GM04503 (cell line): ENCODE data around the gene FOXJ1.

Source experiments
- DNase-seq: peaks from one replicate; pipeline ENCODE4 v3.0.0-alpha.2; 2012; ENCODE audit warnings: low read depth

FOXJ1 gene

DNA sequence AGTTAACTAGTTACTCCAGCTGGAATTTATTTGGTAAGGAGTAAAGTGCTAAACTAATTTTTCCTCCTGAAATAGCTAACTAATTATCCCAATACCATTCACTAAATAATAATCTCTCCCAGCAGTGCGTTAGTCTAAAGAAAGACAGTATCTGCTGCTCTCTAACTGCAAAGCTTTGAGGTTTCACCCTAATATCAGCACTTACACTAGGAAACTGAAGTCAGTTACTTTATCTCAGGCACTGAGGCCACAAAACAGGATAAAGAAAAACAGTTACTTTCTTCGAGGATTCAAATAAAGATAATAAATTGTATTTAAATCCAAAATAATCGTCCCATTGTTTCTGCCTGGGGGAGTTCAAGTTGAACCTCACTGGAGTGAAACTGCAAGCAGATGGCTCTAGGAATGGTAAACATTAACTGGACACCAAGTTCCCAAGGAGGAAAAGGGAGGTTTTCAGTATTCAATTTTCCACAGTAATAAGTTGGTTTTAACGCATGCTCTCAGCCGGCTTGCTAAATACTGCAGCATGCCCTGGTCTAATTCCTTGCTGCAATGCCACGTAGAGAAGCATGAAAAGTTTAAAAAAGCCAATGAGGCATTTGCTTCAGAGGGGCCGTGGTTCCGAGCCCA is 20.0 kb upstream of the FOXJ1 start:
- no peak for DNase-seq

DNA sequence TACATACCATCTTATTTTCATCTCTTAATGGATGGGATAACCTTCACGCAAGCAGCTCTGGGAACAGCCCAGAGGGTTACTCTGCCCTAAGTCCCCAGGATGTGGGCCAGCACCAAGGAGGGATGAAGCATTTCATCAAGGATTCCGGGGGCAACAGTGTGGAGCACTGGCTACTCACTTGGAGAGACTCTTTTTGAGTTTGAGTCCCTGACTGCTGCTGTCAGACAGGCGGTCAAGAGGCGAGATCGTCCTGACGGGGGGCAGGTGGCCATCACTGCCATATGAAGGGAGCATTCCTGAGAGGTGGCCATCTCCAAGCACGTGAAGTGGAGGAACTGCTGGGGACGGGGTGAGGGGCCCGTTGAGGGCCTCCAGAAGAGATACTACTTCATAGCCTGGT is 18.1 kb upstream of the FOXJ1 start:
- no peak for DNase-seq

DNA sequence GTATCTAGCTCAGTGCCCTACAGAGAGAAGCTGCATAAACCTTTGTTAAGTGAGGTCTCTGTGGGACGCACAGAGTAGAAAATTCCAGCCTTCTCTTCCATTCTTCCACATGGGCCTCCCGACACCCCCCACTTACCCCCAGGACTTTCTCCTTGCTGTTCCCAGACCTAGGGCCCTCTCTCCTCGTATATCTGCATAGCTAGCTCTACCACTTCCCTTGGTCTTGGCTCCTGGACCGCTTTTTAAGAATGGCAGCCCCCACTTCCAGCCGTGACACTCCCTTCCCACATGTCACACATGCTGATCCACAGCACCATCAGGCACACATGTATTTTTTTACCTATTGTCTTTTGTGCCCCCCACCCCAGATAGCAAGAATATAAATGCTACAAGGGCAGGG is 16.7 kb upstream of the FOXJ1 start:
- DNase-seq, result no peak

DNA sequence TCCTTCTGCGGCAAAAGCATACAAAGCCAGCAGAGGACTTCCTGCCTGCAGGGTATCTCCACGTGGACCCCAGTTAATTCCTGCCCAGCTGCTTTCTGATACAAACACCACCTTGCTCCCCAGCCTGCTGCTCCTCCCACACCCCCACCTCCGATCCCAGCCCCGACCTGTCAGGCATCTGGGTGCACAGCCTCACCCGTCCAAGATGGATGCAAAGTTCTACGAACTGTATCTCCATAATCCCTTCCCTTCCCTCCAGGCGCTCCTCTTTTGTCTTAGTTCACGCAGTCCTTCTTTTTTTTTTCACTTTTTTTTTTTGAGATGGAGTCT is 15.6 kb upstream of the FOXJ1 start:
- no peak for DNase-seq

DNA sequence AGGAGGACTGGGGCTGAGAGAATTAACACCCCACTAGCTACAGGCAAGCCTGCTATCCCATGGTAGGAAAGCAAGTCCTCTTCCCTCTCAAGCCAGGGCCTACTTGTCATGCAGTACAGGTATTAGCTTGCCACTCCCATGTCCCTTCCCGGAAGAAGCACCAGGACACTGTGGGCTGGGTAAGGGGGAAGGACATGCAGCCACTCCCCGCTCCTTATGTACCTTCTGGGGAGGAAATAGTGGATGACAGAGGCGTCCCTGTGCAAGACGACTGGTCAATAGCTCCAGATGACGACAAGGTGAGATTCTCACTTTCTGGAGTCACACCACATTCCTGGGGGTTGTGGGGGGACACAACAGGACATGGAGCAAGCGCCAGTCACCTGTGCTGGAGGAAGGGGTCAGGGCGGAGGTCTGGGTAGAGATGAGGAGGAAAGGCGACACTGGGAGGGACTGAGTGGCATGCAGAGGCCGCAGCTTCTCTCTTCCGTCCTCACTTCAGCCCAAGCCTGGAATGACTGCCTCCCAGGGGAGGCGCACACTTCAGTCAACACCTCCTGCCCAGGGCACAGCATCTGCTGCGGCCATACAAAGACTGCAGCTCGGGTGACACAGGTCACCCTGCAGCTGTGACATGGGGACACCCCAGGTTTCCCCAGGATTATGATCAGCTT is 15.1 kb upstream of the FOXJ1 start:
- no peak for DNase-seq

DNA sequence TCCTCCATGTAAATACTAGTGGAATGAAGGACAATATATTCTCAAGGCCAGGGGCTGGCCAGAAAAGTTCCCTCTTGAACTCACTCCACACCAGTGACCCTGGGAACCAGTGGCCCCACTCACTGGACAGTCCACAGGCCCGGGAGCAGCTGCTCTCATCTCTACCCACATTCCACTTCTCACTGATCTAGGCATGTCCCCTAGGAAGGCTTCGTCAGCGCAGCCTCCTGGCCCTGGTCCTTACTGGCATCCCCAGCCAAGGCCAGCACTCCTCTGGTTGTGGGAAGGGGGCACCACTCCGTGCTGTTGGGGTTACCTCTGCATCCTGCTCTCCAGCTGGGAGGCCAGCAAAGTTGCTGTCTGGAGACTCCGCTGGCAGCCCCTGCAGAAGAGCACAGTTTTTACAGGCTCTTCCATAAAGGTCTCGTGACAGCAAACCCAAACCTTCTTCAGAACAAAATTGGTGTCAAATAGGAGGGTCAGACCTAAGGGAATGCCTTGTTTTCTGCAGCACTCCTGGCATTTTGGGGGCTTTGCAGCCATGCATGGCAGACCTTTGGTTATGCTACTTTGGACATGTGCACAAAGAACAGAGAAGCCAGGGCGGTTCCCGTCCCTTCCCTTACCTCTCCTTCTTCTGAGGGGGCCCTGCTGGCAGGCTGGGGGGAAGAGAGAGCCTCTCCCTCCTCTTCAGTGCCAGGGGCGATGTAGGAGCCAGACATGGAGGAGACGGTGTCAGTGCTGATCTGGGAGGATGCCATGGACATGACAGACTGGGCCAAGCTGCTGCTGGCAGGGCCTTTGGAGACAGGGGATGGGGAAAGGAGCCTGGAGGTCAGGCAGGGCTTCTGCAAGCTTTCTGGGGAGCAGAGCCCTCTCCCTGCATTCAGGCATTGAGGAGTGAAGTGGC is 14.1 kb upstream of the FOXJ1 start:
- no peak for DNase-seq

DNA sequence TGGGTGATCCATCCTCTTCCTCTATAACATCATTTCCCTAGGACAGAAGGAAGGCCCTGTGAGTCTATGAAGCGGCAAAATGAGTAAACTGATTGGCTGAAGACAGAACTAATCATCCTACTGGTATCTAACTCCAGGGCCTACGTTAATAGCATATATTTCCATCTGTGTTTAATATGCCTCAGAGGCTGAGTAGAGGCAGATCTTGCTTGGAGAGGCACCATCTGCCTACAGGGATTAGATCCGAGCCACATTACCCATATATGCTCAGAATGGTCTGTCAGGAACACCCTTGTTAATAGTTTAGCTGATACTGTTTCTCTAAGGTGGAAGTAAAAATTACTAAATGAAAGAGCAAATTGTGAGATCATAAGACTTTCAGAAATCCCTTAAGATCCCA is 13.2 kb upstream of the FOXJ1 start:
- DNase-seq, result no peak

DNA sequence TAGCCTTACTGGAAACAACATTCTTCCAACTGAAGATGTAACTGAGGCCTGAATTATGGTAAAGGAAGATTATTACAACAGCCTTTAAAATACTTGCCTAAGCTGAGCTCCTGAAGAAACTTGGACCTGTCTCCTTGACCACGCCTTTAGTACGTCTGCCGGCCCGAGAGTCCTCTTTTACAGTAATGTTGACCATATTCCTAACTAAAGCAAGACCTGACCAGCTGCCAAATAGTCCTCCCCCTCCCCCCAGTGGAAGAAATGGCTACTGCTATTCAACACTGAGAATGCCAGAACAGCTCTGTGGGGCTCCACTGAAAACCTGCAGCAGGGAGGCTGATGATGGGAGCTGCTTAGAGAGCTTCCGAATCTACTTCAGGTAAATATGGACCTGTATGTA is 12.6 kb upstream of the FOXJ1 start:
- no peak for DNase-seq

DNA sequence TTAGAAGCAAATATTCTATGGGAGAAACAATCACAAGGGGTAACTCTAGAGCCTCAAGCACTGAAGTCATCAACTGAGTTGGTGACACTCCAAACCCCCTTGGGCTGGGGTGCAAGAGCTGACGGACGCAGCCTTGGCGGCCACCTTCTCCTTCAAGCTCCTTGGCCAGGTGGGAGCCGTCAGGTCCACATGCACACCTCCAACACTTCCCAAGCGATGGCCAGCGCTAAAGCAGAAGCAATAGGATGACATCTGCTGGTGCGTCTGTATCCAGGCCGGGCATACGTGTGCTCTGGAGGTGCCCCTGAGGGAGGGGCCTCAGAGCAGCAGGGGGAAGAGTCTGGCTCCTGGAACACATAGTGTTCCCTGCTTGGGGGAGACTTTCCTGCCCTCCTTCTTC is 12.2 kb upstream of the FOXJ1 start:
- DNase-seq, result no peak

DNA sequence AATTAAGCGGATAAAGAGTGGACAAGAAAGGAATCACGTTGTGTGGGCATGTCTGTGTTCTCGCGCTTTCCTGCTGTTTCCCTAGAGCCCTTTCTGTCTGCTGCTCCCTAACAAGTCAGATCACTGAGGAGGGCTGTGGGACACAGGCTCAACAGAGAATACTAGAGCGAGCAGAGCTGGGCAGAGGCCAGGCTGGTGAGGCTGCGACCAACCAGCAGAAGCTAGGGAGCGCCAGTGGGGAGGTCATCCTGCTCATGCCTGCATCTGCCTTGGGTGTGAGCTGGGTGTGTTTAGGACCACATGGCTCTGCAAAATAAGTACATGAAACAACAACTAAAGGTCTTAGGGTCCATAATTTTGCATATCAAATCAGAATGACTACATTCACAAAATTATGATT is 11.5 kb upstream of the FOXJ1 start:
- DNase-seq, result no peak

DNA sequence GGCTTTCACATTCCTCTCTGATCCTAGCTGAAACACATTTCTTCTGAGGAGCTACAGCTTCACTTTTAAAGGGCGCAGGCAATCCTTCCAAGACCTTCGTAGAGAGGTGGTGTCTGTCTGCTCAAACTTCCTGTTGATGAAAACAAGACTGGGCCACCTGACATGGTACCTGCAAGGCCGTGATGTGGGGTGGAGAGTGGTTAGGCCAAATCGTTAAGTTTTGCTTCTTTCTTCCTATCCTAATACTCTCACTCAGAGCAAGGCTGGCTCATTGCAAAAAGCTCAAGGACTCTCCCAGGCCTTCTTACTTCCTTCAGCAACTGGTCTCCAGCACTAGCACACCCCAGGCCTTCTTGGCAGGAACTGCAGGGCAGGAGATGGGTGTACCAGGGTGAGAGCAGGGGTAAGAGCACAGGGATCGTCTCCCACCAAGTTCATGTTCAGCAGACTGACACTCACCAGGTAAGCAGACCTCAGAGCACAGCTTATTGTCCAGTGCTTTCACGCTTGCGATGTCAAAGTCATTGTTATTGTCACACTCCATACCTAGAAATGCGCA is 10.9 kb upstream of the FOXJ1 start:
- DNase-seq, result no peak

DNA sequence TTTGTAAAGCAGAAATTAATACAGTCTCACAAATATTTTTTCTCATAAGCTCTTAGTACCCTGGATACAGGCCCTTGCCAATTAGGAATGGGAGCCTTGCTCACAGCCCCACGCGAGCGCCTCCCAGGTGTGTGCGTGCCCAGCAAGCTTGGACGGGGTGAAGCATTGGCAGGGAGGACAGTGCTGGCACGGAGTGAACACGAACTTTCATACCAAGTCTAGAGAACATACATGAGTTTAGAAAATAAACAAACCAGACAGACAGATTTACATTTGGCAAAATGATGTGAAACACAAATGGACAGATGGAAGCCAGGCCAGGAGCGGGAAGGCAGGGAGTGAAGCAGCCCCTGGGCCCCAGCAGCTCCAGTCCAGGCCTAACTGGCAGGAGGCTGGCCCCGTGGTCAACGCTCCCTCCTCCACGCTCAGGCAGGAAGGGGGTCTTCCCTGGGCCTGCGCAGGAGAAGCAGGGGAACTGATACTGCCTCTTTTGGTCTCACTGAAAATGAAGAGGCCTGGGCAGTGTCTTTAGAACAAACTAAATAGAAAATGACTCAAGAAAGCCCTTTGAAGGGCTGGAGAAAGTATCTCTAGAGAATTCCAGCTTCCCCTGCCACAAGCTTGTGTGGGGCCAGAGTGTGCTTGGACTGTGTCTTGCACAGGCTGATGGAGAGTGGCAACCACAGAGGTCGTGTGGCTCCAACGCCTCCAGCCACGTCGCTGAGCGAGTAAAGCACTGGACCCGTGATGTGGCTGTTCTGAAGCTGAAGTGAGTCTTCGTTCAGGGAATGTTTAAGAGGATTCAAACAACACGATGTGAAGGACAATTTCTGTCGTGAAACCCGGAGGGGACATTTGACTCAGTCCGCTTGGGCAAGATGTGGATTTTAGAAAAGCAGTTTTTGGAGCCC is 9.9 kb upstream of the FOXJ1 start:
- DNase-seq, result no peak

DNA sequence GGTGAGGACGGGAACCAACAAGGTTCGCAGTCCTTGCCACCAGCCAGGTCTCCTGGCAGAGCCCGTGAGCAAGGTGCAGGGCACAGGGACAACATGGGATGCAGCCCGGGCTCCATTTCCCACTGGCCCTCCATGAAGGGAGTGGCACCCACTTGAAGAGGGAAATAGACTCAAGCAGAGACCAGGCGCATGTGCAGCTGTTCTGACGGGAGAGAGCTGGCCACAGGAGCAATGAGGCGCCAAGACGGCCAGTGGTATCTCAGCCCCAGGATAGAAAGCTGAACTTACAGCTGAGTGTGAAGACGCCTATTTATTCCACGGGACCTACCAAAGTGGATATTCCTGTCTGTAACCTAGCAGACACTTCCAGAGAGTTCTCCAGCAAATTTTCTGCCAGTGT is 8.2 kb upstream of the FOXJ1 start:
- no peak for DNase-seq

DNA sequence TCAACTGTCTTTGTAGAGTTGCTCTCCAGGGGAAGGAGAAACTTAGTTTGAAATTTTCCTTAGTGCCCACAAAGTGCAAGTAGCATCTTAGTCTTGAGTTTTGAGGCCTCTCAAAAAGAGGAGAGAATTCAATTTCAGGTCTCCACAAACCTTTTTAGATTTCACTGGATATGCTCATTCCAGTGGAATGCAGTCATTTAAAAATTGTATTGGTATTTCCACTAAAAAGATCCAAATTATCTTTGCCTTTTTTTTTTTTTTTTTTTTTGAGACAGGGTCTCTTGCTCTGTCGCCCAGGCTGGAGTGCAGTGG is 6.9 kb upstream of the FOXJ1 start:
- DNase-seq, result no peak

DNA sequence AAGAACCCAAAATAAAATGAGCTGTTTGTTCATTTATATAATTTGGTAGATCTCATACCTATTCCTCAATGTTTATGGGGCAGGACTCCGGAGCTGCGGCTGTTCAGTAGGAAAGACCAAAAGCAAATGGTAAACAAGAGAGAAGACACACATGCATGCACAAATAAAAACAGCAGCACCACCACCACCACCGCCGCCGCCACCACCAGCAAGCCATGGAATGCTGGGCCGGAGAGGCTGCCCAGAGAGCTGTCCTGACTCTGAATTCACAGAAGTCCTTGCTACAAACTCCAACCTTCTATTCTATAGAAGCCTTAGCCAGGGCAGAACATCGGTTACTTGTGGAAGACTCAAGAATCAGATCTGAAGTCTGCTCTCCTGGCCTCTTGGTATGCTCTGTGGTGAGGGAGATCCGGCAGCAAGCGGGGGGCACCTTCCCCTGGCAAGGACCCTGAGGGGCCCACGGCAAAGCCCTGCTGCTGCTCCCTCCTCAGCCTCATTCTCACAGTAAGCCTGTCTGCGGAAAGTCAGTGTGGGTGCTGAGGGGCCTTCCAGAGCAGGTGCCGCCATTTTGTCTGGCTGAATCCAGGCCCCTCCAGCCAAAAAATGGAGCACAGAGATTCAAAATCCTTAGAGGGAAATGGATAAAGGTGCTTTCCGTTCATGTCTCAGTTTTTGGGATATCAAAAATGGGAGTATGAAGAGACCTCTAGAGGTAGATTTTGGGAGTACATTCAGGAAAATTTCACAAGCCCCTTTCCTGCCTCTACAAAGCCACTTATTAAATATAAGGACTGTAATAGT is 6.4 kb upstream of the FOXJ1 start:
- DNase-seq, result no peak

DNA sequence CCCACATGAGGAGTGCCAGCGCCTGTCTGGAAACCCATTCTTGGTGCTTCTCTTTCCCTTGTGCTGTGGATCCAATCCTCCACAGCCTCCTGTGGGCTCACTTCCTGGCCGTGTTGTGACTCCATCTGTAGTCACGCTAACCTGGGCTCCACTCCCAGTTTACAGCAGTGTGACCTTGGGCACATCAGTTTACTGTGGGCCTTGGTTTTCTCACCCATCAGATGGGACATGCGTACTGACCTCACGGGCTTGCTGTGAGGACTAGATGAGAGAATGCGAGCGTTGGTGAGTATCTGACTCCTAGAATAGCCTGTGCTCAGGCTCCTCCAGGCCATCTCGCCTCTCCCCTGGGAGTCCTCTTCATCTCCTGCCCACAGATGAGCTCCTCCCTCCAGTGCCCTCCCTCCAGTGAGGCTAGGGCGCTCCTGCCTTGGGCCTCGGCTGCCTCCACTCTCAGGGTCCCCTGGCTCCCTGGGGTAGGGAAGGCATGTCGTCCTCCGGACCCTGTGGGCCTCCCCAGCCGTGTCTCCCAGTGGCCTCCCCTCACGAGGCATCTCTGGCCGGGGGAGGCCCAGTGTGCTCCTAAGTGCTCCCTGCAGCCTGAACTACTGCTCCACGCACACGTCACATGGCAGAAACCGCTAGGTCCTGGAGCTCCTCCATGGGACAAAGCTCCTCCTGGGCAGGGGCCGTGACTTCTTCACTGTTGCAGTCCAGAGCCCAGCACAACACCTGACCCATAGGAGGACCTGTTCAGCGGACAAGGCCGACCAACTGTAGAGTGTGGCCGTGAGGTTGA is 5.2 kb upstream of the FOXJ1 start:
- no peak for DNase-seq

DNA sequence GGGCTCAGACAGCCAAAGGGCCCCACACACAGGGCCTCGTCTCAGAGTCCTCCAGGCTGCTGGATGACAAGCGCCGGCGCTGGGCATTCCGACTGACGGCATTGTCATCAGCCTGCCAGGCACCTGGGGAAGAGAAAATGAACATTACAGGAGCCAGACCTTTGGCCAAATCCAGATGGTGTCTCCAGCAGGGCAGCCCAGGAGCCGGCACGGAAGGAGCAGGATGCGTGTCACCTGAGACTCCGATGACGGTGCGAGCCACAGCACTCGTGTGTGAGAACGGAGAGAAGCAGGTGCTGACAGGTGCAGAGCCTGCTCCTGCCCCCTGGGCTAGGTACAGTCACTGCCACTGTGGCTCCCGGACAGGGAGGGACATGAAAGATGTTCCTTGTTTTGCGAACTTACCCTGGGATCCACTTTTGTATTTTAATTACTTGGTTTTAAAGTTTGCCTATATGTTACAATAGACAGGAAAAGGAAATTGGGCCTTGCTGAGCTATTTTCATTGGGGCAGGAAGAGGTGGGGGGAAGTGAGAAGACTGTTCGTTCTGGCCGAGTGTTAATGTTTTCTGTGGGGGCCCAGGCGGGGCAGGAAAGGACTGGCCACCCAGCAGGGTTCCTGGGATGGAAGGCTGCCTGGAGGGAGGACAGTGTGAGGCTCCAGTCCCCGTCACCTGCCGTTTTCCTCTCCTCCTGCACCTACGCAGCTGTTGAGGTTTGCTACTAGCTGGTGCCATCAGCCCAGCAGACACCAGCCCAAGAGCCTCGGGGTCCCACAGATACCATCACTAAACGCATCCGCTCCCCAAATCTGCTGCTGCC is 4.4 kb upstream of the FOXJ1 start:
- no peak for DNase-seq

DNA sequence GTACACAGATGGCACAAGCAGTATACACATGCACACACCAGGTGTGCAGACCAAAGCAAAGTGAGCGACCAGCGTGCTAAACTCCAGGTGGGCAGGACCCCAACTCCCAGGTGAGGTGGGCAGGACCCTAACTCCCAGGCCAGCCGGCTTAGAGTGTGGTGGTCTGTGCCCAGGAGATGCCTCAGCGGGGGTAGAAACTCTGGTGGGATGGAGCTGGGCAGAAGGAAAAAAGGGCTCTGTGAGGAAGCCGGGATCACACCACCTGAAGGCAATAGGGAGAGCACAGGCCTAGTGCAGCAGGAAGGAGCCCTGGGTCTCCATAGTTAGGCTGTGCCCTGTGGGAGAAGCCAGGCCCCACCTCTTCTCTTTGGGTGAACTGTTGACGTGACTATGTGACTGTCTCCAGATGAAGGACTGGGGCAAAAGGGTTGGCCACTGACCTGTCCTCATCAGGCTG is 1.6 kb upstream of the FOXJ1 start:
- DNase-seq, result no peak

DNA sequence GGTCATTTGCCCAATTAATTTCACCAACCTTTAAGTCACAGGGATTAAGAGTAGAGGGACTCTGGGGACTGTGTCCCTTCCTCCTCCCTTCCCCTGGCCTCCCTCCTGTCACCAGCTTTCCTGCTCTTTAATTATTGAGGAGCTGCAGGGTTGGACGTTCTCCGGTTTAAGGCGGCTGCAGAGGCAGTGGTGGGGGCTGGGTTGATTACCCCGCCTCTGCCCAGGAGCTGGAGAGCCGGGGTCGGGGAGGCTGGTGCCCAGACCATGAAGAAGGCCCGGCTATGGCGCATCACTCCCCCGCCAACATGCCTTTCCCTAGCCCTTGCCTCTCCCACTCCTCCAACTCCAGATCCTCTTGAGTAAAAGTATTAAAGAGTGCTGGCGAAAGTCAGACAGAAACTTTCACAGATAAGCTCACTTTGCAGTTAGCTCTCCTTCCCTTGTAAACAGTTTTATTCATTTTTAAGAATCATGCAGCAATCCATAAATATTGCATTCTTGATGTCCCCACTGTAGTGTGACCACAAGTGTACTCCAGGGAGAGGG is 1.1 kb upstream of the FOXJ1 start:
- DNase-seq, result no peak
